Thoracic aorta (tissue), 2 donors: ENCODE data around the gene ITGA8. TPM values are rescaled to one million over a fixed set of nuclear protein-coding genes. Genes with fewer than 3 reads are reported as not detected.

Experiments used
- ATAC-seq: fragments of 150-250 bp; one replicate; pipeline ENCODE4 v1.8.0; 2017; ENCODE audit warnings: low read depth; ENCODE audit not compliant: insufficient number of reproducible peaks, low FRiP score
- DNase-seq: peaks from one replicate; pipeline ENCODE4 v3.0.0-alpha.2; 2020; ENCODE audit warnings: low spot score
- H3K27ac ChIP-seq, 2 donors: fragments of 200-600 bp; sonication (generic); 1 replicate in 1 of 2; 2 replicates in 1 of 2; pipeline ENCODE4 v1.5.1; 2016; ENCODE audit warnings: mild to moderate bottlenecking in 2 of 2, moderate library complexity in 2 of 2
- H3K27me3 ChIP-seq: fragments of 200-600 bp; sonication (generic); replicated peaks from 2 replicates; pipeline ENCODE4 v1.6.0; 2016; ENCODE audit warnings: mild to moderate bottlenecking; ENCODE audit not compliant: insufficient read depth
- H3K36me3 ChIP-seq: fragments of 200-600 bp; sonication (generic); one replicate; pipeline ENCODE4 v1.5.1; 2016
- H3K4me1 ChIP-seq, 2 donors: fragments of 200-600 bp; sonication (generic); 1 replicate in 1 of 2; 2 replicates in 1 of 2; pipeline versions ENCODE4 v1.5.1 to v1.6.0; 2016; ENCODE audit warnings: low read depth in 2 of 2, mild to moderate bottlenecking in 1 of 2; ENCODE audit not compliant: control insufficient read depth in 1 of 2
- H3K4me3 ChIP-seq: fragments of 200-600 bp; sonication (generic); 2 replicates; pipeline ENCODE4 v1.5.1; 2016; ENCODE audit warnings: mild to moderate bottlenecking
- H3K9me3 ChIP-seq: fragments of 200-600 bp; sonication (generic); 2 replicates; pipeline ENCODE4 v1.5.1; 2016
- total RNA-seq, 2 donors: library from RNA; depleted of rRNA; stranded (reverse); fragments of >200 nt; gene quantifications; one replicate each; pipeline versions ENCODE4 v1.1.0 to v1.2.3, GENCODE V29; 2016
- TF ChIP-seq, protein P1 (sequence below): fragments of 200-600 bp; sonication (generic); IDR thresholded peaks from one replicate; pipeline ENCODE4 v1.5.1; 2019; ENCODE audit warnings: antibody characterized with exemption

ITGA8 gene
- total RNA-seq, 2 donors from 2014 or later: 1,137 to 1,173 TPM

DNA sequence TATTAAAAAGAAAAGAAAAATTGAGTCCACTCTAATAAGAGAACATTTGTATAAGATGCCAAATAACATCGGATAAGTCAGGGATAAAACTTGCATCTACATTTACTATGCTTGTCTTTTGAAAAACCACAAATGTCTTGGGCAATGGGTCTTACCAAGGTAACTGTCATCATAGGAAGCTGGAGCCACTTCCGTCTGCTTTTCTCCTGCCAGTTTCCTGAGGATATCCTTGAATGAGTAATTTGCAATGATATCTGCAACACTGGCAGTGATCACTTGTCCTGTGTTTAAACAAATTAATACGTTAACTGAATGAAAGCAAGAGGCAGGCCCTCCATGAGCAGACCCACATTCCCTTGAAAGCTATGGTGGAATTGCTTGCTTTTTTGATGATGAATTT lies 47.3 kb downstream of the ITGA8 start:
- no peak for DNase-seq
- H3K27ac ChIP-seq: no peak overlapping the region
- H3K36me3 ChIP-seq: peaks cover 65% of the 10 kb centered on the region
- peaks cover 1 to 33% of the 10 kb centered on the region in 2 donors for H3K4me1 ChIP-seq
- no peaks in the 10 kb centered on the region for H3K27me3 ChIP-seq
- H3K4me3 ChIP-seq: no peak overlapping the region
- no peak for ATAC-seq
- H3K9me3 ChIP-seq: no peaks in the 10 kb centered on the region
- TF ChIP-seq, protein P1, sequence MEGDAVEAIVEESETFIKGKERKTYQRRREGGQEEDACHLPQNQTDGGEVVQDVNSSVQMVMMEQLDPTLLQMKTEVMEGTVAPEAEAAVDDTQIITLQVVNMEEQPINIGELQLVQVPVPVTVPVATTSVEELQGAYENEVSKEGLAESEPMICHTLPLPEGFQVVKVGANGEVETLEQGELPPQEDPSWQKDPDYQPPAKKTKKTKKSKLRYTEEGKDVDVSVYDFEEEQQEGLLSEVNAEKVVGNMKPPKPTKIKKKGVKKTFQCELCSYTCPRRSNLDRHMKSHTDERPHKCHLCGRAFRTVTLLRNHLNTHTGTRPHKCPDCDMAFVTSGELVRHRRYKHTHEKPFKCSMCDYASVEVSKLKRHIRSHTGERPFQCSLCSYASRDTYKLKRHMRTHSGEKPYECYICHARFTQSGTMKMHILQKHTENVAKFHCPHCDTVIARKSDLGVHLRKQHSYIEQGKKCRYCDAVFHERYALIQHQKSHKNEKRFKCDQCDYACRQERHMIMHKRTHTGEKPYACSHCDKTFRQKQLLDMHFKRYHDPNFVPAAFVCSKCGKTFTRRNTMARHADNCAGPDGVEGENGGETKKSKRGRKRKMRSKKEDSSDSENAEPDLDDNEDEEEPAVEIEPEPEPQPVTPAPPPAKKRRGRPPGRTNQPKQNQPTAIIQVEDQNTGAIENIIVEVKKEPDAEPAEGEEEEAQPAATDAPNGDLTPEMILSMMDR: no peak

DNA sequence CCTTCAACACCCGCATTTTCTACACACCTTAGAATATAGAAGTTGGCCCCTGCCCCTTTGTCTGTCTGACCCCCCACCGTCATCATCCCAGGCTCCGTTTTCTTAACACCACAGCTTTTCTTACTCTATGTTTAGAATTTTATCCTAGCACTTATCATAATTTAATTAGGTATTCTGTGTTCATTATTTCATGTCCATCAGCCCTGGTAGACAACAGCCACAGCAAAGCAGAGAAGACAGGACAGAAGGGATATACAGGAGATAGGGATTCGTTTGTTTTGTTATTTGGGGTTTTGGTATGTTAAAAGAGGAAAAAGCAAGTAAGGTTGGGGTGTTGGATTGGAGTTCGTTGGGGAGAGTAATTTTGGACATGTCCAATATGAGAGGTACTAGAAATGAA lies 48.8 kb downstream of the ITGA8 start:
- peaks cover 0 to 18% of the 10 kb centered on the region in 2 donors for H3K4me1 ChIP-seq
- no peak overlapping the region for H3K4me3 ChIP-seq
- no peaks in the 10 kb centered on the region for H3K27me3 ChIP-seq
- no peaks in the 10 kb centered on the region for H3K9me3 ChIP-seq
- ATAC-seq (no peak), DNase-seq (no peak)
- TF ChIP-seq, protein P1: no peak
- peaks cover 49% of the 10 kb centered on the region for H3K36me3 ChIP-seq
- no peak overlapping the region for H3K27ac ChIP-seq

DNA sequence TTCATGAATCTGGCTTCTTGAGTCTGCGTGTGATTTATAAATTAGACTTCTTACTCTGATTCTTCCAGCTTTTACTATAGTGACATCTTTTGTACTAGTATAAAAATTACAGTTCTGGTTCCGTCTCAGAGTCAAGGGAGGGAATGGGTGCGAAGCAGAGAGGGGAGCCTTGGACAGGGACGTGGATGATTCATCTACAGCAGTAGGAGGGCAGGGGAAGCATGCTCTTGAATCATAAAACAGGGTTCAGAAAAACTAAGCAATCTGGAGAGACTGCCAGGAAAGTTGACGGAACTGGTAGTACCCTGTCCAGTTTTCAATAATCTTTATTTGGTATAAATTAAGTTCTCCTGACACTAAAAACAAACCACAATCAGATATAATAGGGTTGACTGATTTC lies 58.1 kb downstream of the ITGA8 start:
- peaks cover 3 to 9% of the 10 kb centered on the region in 2 donors for H3K4me1 ChIP-seq
- ATAC-seq (no peak), DNase-seq (no peak)
- H3K36me3 ChIP-seq: peaks cover 45% of the 10 kb centered on the region
- TF ChIP-seq, protein P1: no peak
- no peak overlapping the region for H3K4me3 ChIP-seq
- no peaks in the 10 kb centered on the region for H3K9me3 ChIP-seq
- peak overlapping the region in 1 of 2 donors; percentile 20 for H3K27ac ChIP-seq
- H3K27me3 ChIP-seq: no peaks in the 10 kb centered on the region

DNA sequence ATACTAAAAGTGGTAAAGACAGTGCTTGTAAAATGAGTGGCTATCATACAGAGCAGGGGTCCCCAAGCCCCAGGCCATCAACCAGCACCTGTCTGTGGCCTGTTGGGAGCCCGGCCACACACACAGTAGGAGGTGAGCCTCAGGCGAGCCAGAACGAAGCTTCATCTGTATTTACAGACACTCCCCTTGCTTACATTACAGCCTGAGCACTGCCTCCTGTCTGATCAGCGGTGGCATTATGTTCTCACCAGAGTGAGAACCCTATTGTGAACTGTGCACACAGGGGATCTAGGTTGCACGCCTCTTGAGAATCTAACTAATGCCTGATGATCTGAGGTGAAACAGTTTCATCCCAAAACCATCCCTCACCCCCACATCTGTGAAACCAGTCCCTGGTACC lies 58.7 kb downstream of the ITGA8 start:
- peaks cover 3 to 10% of the 10 kb centered on the region in 2 donors for H3K4me1 ChIP-seq

DNA sequence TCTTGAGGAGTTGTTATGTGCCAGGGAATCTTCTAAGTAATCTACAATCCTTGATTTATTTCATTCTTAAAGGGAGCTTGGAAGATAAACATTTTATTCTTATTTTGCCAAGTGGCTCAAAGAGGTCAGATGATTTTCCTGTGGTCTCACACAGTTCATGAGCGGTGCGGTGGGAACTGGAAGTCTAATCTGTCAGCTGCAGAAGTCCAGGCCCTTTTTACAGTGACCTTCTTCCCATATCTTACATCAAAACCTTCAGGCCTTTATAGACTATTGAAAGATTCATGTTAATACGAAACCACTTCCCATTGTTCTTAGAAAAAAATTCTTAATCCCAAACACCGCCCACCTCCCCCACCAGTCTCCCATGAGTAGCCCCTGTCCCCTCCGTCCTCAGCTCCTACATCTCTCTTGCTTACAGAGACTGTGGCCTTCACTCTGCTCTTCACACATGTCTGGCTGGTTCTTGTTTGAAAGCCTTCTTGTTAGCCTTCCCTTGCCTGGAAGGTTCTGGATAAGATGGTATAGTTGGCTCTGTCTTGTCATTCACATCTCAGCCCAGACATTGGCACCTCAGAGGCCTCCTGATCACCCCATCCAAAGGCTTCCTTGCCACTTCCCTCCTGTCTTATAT lies 61.5 kb downstream of the ITGA8 start:
- Histone ChIP-seq H3K27ac (no peak overlapping the region), H3K4me1 (peaks cover 8 to 37% of the 10 kb centered on the region in 2 donors), H3K27me3 (no peaks in the 10 kb centered on the region), H3K4me3 (no peak overlapping the region), H3K36me3 (peaks cover 61% of the 10 kb centered on the region), H3K9me3 (no peaks in the 10 kb centered on the region)
- TF ChIP-seq, protein P1: no peak
- no peak for ATAC-seq
- no peak for DNase-seq

More for the DNA sequence above, 58.7 kb downstream of the ITGA8 start:
- no peak for ATAC-seq
- H3K27me3 ChIP-seq: no peaks in the 10 kb centered on the region
- H3K9me3 ChIP-seq: no peaks in the 10 kb centered on the region
- no peak for DNase-seq
- H3K27ac ChIP-seq: no peak overlapping the region
- peaks cover 45% of the 10 kb centered on the region for H3K36me3 ChIP-seq
- TF ChIP-seq, protein P1: no peak
- no peak overlapping the region for H3K4me3 ChIP-seq
